NB4 (cell line): ENCODE data around the gene HOXB2.

Experiments
- DNase-seq: peaks from one replicate; pipeline ENCODE4 v3.0.0; 2010; ENCODE audit warnings: low read depth
- H3K4me3 ChIP-seq: one replicate; pipeline ENCODE4 v1.5.1; 2011; ENCODE audit warnings: mild to moderate bottlenecking, low read depth, low read length, moderate library complexity
- CTCF ChIP-seq: IDR thresholded peaks from one replicate; pipeline ENCODE4 v1.5.1; 2012; ENCODE audit warnings: low read depth, low read length
- MYC ChIP-seq: IDR thresholded peaks from 2 replicates; pipeline ENCODE4 v1.6.1; 2011; ENCODE audit warnings: low read depth, low read length
- POLR2A ChIP-seq: IDR thresholded peaks from 2 replicates; pipeline ENCODE4 v1.6.1; 2011; ENCODE audit warnings: mild to moderate bottlenecking; ENCODE audit not compliant: insufficient read length; ENCODE audit errors: extremely low read depth
- TF ChIP-seq, protein P1 (sequence below): IDR thresholded peaks from 2 replicates; pipeline ENCODE4 v1.6.1; 2011; ENCODE audit warnings: low read depth, low read length

Gene HOXB2

GRCh38 chr17:48591255-48592056 is 46.5 kb upstream of the HOXB2 start:
- no peak for DNase-seq
- no peak overlapping the region for H3K4me3 ChIP-seq
- TF ChIP-seq CTCF, result no peak
- no peak for TF ChIP-seq MYC
- no peak for TF ChIP-seq POLR2A
- TF ChIP-seq, protein P1, sequence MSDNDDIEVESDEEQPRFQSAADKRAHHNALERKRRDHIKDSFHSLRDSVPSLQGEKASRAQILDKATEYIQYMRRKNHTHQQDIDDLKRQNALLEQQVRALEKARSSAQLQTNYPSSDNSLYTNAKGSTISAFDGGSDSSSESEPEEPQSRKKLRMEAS, result no peak

GRCh38 chr17:48590607-48591161 is 45.8 kb upstream of the HOXB2 start:
- DNase-seq, result no peak
- TF ChIP-seq, protein P1, result no peak
- TF ChIP-seq CTCF (no peak), POLR2A (no peak), MYC (no peak)
- no peak overlapping the region for H3K4me3 ChIP-seq

DNA sequence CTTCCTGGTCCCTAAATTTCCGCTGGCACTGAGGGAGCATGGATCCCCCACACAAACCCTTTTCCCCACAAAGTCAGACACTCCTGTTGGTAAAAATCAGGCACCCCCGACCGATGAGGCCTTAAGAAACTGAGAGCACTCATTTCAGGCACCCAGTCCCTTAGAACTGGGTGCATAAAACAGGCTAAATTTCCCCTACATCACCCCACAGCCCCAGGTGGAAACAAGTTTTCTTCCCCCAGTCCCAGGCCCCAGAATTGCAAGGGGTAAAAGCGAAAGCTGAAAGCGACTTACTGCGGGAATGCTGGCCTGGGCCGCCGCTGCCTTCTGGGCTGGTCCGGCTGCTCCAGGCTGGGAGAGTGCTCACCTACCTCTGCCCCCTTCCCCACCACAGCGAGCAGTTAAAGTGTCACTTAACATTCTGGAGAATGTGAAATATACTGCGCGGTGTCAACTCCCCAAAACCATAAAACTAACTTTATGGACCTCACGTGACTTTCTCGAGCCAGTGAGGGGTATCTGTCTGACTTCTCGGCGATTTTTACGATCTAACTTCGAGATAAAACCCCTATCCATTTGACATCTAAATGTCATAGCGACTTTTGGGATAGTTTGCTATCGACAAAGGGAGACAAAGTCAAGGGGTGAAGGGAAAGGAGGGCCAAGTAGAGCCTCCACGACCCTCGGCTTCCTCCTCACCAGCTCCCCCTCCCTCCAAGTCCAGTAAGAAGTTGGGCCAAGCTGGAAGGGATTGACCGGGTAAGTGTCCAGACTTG is 45.1 kb upstream of the HOXB2 start, which contains the start of gene HOXB3:
Gene HOXB3, minus strand, starts transcription at position 411 of the 776 bp plus-strand sequence. CDS start 37,767 bp downstream, outside the sequence.
- no peak within 1 kb of the TSS for H3K4me3 ChIP-seq
- no peak for DNase-seq
- TF ChIP-seq CTCF, result no peak
- TF ChIP-seq MYC, result no peak
- TF ChIP-seq POLR2A, result no peak
- TF ChIP-seq, protein P1, result no peak

GRCh38 chr17:48589060-48589830 is 44.3 kb upstream of the HOXB2 start:
- H3K4me3 ChIP-seq, result no peak overlapping the region
- TF ChIP-seq, protein P1, result no peak
- no peak for TF ChIP-seq MYC
- TF ChIP-seq CTCF, result no peak
- DNase-seq, result no peak

DNA sequence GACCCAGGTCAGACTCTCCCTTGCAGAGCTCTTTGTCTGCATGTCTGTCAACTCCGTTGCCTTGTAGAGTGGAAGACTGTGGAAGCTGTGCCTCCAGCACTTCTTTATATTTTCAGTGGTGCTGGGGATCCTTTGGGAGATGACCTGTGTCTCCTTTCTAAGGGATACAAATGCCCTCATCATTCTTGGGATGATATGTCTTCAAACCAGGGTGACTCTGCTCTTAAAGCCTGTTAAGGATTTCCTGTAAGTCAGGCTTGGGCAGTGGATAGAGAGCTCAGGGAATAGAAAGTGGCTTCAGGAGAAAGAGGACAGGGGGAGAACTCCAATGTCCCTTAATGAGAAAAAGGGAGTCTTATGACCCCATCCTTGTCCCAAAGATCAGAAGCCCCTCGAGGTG is 43.6 kb upstream of the HOXB2 start:
- no peak for DNase-seq
- no peak for TF ChIP-seq MYC
- TF ChIP-seq, protein P1, result no peak
- no peak for TF ChIP-seq CTCF
- no peak for TF ChIP-seq POLR2A
- H3K4me3 ChIP-seq, result no peak overlapping the region
